Jurkat, Clone E6-1 (cell line): Measurements from ENCODE around the gene MYOM1.
"Not testable (repeated sequence)": the region's sequence is repeated elsewhere in the genome, so short reads cannot be mapped to it uniquely, and the experiment has no call there.

Experiments used
- DNase-seq: peaks from one replicate; pipeline ENCODE4 v3.0.0-alpha.2; 2011; ENCODE audit warnings: low read depth, low spot score
- H3K4me3 ChIP-seq: 2 replicates; pipeline ENCODE4 v1.5.1; 2011; ENCODE audit warnings: mild to moderate bottlenecking, low read length, control low read depth, moderate library complexity

The MYOM1 gene

GRCh38 chr18:3027370-3027891 is 192.3 kb downstream of the MYOM1 start:
- DNase-seq: no peak
- H3K4me3 ChIP-seq: no peak overlapping the region

GRCh38 chr18:3025544-3025943 is 194.2 kb downstream of the MYOM1 start:
- H3K4me3 ChIP-seq: no peak overlapping the region
- no peak for DNase-seq

DNA sequence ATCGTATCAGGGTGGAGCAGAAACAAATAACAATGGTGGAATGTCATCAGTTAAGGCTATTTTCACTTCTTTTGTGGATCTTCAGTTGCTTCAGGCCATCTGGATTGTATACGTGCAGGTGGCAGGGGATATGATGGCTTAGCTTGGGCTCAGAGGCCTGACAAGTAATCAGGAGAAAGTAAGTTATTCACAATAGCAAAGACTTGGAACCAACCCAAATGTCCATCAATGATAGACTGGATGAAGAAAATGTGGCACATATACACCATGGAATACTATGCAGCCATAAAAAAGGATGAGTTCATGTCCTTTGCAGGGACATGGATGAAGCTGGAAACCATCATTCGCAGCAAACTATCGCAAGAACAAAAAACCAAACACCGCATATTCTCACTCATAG is 196.2 kb downstream of the MYOM1 start:
- not testable (repeated sequence) for DNase-seq, H3K4me3 ChIP-seq
